GM21786 (cell line): ENCODE data around the gene C20orf204.

Experiments used
- ATAC-seq: cut with Tn5 transposase; IDR thresholded peaks from one replicate; pipeline ENCODE4 v1.9.1; 2021; ENCODE audit not compliant: unreplicated experiment

C20orf204 gene

GRCh38 chr20:64041040-64041780 lies 5.2 kb downstream of the C20orf204 start:
- no peak for ATAC-seq

- no peak for ATAC-seq
Measured at GRCh38 chr20:64041781-64042053, 5.7 kb downstream of the C20orf204 start.

GRCh38 chr20:64042054-64042781 lies 6.2 kb downstream of the C20orf204 start:
- ATAC-seq: no peak

- ATAC-seq: no peak
Measured at GRCh38 chr20:64043768-64044167, 7.8 kb downstream of the C20orf204 start.

GRCh38 chr20:64044484-64045247 lies 8.7 kb downstream of the C20orf204 start:
- ATAC-seq: no peak

- no peak for ATAC-seq
Measured at GRCh38 chr20:64045346-64046011, 9.5 kb downstream of the C20orf204 start.

GRCh38 chr20:64047046-64047389 lies 11.0 kb downstream of the C20orf204 start:
- ATAC-seq: no peak

GRCh38 chr20:64047968-64048401 lies 12.0 kb downstream of the C20orf204 start:
- ATAC-seq: no peak

- no peak for ATAC-seq
Measured at GRCh38 chr20:64048402-64049044, 12.5 kb downstream of the C20orf204 start.

- no peak for ATAC-seq
Measured at GRCh38 chr20:64049060-64049877, 13.3 kb downstream of the C20orf204 start, which contains the start of gene SOX18. SOX18 (minus strand) TSS chr20:64049639; CDS start chr20:64049516, 123 bp downstream.

- no peak for ATAC-seq
Measured at GRCh38 chr20:64049878-64050260, 13.9 kb downstream of the C20orf204 start.

GRCh38 chr20:64050261-64051032 lies 14.5 kb downstream of the C20orf204 start:
- ATAC-seq: no peak

- ATAC-seq: no peak
Measured at GRCh38 chr20:64051033-64051452, 15.1 kb downstream of the C20orf204 start.

GRCh38 chr20:64051561-64052325 lies 15.8 kb downstream of the C20orf204 start:
- ATAC-seq: no peak

- no peak for ATAC-seq
Measured at GRCh38 chr20:64052326-64052722, 16.3 kb downstream of the C20orf204 start.

GRCh38 chr20:64052987-64053840 lies 17.2 kb downstream of the C20orf204 start:
- no peak for ATAC-seq

GRCh38 chr20:64053841-64054661 lies 18.1 kb downstream of the C20orf204 start:
- no peak for ATAC-seq
